Epithelial cell of proximal tubule (primary cell): ENCODE data around the gene C1QL1. TPM values are rescaled to one million over a fixed set of nuclear protein-coding genes. Genes with fewer than 3 reads are reported as not detected.

ENCODE experiments used
- total RNA-seq: library from RNA; depleted of rRNA; stranded (reverse); fragments of >200 nt; gene quantifications from 2 replicates; pipeline ENCODE4 v1.2.3, GENCODE V29; 2015

The C1QL1 gene
- total RNA-seq, 1 donor from 2014 or later: not detected

Other genes with a start within 250 kb of the C1QL1 start
- gene ADAM11, start 209.3 kb downstream of the C1QL1 start, total RNA-seq: 0.06 and 0.36 TPM in 2 replicates
- 42.4 and 42.5 TPM in 2 replicates for gene GJC1, start 138.0 kb downstream of the C1QL1 start, total RNA-seq
- not detected in 2 replicates for gene HIGD1B, start 120.4 kb downstream of the C1QL1 start, total RNA-seq
- 78.1 and 129 TPM in 2 replicates for gene EFTUD2, start 68.9 kb downstream of the C1QL1 start, total RNA-seq
- 0.58 and 1.0 TPM in 2 replicates for gene GFAP, start 52.8 kb downstream of the C1QL1 start, total RNA-seq
- gene KIF18B, start 20.5 kb downstream of the C1QL1 start, total RNA-seq: 22.5 and 26.3 TPM in 2 replicates
- 40.4 and 44.4 TPM in 2 replicates for gene DCAKD, start 83.3 kb upstream of the C1QL1 start, total RNA-seq
- gene NMT1, start 93.0 kb upstream of the C1QL1 start, total RNA-seq: 81.9 and 82.5 TPM in 2 replicates
- 46.0 and 107 TPM in 2 replicates for gene PLCD3, start 164.2 kb upstream of the C1QL1 start, total RNA-seq
- 4.5 and 11.3 TPM in 2 replicates for gene ACBD4, start 167.4 kb upstream of the C1QL1 start, total RNA-seq
- gene HEXIM1, start 180.2 kb upstream of the C1QL1 start, total RNA-seq: 11.0 and 20.3 TPM in 2 replicates
- gene HEXIM2, start 193.6 kb upstream of the C1QL1 start, total RNA-seq: 3.0 and 6.1 TPM in 2 replicates